Brain microvascular endothelial cell (primary cell): ENCODE data around the gene UROC1.

ENCODE experiments used
- DNase-seq: peaks from one replicate; pipeline ENCODE4 v3.0.0-alpha.2; 2020
- H3K27ac ChIP-seq: fragments of 250-450 bp; sonication (Bioruptor Pico); 2 replicates; pipeline ENCODE4 v1.5.1; 2020; ENCODE audit warnings: mild to moderate bottlenecking, moderate library complexity
- H3K27me3 ChIP-seq: fragments of 250-450 bp; sonication (Bioruptor Pico); replicated peaks from 2 replicates; pipeline ENCODE4 v1.5.1; 2020; ENCODE audit warnings: mild to moderate bottlenecking
- H3K36me3 ChIP-seq: fragments of 250-450 bp; sonication (Bioruptor Pico); replicated peaks from 2 replicates; pipeline ENCODE4 v1.5.1; 2020; ENCODE audit warnings: mild to moderate bottlenecking
- H3K4me3 ChIP-seq: 2 replicates; pipeline ENCODE4 v1.5.1; 2011; ENCODE audit warnings: low read depth, mild to moderate bottlenecking, control low read depth, low read length, moderate library complexity
- CTCF ChIP-seq: IDR thresholded peaks from 2 replicates; pipeline ENCODE4 v1.5.1; 2011; ENCODE audit warnings: low read depth, mild to moderate bottlenecking, moderate library complexity, low read length, control low read depth, inconsistent platforms; ENCODE audit errors: missing control alignments
- in situ Hi-C: cut with HindIII; loops from 2 replicates; pipeline ENCODE4 v1.10.0; 2017; ENCODE audit warnings: low sequenced_read_pairs, low pct_ligation_motif_present

UROC1 gene

GRCh38 chr3:126436826-126437717, 80.5 kb downstream of the UROC1 start:
- TF ChIP-seq CTCF: no peak
- H3K27me3 ChIP-seq: no peaks in the 10 kb centered on the region
- no peak overlapping the region for H3K4me3 ChIP-seq
- in situ Hi-C loops: no loop called here
- no peak overlapping the region for H3K27ac ChIP-seq
- no peaks in the 10 kb centered on the region for H3K36me3 ChIP-seq
- DNase-seq: no peak

- in situ Hi-C loops: no loop called here
- H3K4me3 ChIP-seq: no peak overlapping the region
- DNase-seq: no peak
- TF ChIP-seq CTCF: no peak
- H3K36me3 ChIP-seq: no peaks in the 10 kb centered on the region
- H3K27ac ChIP-seq: no peak overlapping the region
- H3K27me3 ChIP-seq: no peaks in the 10 kb centered on the region
These were observed 81.9 kb downstream of the UROC1 start for GRCh38 chr3:126435456-126436315.

- in situ Hi-C loops: no loop called here
- no peak for TF ChIP-seq CTCF
- no peaks in the 10 kb centered on the region for H3K27me3 ChIP-seq
- no peak overlapping the region for H3K4me3 ChIP-seq
- DNase-seq: no peak
- no peak overlapping the region for H3K27ac ChIP-seq
- no peaks in the 10 kb centered on the region for H3K36me3 ChIP-seq
These were observed 82.6 kb downstream of the UROC1 start for GRCh38 chr3:126434931-126435411.

- H3K4me3 ChIP-seq: no peak overlapping the region
- no peak overlapping the region for H3K27ac ChIP-seq
- in situ Hi-C loops: no loop called here
- no peak for DNase-seq
- no peaks in the 10 kb centered on the region for H3K36me3 ChIP-seq
- no peaks in the 10 kb centered on the region for H3K27me3 ChIP-seq
- no peak for TF ChIP-seq CTCF
These were observed 83.3 kb downstream of the UROC1 start for GRCh38 chr3:126434264-126434590.

- Histone ChIP-seq H3K4me3 (no peak overlapping the region), H3K27ac (no peak overlapping the region), H3K36me3 (no peaks in the 10 kb centered on the region), H3K27me3 (no peaks in the 10 kb centered on the region)
- in situ Hi-C loops: no loop called here
- no peak for TF ChIP-seq CTCF
- DNase-seq: no peak
These were observed 83.9 kb downstream of the UROC1 start for GRCh38 chr3:126433496-126434263.
